AML-193 (cell line): ENCODE measurements around the gene YTHDC2.

Experiments
- DNase-seq, 2 experiments: peaks; one replicate each; lab custom pipeline; 2025; lab: John Stamatoyannopoulos, UW

The YTHDC2 gene

GRCh38 chr5:113520429-113520828 lies 6.9 kb downstream of the YTHDC2 start:
- DNase-seq: no peak

DNA sequence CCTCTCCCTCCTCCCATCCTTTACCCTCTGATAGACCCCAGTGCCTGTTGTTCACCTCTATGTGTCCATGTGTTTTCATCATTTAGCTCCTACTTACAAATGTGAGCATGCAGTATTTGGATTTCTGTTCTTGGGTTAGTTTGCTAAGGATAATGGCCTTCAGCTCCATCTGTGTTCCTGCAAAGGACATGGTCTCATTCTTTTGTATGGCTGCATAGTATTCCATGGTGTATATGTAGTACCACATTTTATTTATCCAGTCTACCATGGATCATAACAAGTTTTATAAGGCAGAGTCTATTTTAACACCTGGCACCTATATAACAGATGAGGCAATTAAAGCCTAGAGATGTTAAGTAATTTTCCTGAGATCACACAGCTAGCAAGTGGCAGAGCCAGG lies 7.4 kb downstream of the YTHDC2 start:
- no peak for DNase-seq

- DNase-seq: no peak
Measured at GRCh38 chr5:113523168-113523567, 9.7 kb downstream of the YTHDC2 start.

DNA sequence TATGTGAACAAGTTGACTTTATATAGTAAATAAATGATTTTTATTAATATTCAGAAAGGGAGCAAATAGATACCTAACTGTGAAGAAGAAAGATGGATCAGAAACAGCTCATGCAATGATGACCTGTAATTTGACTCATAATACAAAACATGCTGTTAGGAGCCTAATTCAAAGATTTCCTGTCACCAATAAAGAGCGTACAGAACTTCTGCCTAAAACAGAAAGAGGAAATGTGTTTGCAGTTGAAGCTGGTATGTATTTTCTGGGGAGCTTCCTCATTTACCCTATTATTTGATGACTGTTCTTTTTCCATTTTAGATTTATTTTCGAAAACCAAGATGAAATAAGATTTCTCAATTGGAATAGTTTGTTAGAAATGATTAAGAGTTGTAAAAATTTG lies 11.4 kb downstream of the YTHDC2 start:
- DNase-seq: peak; percentile 81 to 86

GRCh38 chr5:113526421-113526820 lies 12.9 kb downstream of the YTHDC2 start:
- no peak for DNase-seq

GRCh38 chr5:113527746-113528145 lies 14.3 kb downstream of the YTHDC2 start:
- DNase-seq: no peak

- no peak for DNase-seq
Measured at GRCh38 chr5:113531481-113532159, 18.1 kb downstream of the YTHDC2 start.

DNA sequence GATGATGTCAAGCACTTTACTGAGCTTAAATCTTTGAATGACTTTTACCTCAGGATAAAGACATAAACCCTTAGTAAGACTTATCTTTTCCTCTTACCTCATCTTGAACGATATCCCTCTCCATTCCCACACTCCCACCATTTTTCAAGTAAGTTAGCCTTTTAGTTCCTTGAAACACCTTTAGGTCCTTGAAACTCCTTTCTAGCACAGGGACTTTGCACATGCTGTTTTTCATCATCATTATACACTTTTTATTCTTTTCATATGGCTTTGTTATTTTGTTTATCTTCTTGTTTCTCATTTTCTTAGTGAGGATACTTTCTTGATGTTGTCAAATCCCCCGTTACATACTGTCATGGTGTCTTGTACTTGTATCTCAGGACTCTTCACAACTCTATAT lies 24.8 kb downstream of the YTHDC2 start:
- DNase-seq: no peak

DNA sequence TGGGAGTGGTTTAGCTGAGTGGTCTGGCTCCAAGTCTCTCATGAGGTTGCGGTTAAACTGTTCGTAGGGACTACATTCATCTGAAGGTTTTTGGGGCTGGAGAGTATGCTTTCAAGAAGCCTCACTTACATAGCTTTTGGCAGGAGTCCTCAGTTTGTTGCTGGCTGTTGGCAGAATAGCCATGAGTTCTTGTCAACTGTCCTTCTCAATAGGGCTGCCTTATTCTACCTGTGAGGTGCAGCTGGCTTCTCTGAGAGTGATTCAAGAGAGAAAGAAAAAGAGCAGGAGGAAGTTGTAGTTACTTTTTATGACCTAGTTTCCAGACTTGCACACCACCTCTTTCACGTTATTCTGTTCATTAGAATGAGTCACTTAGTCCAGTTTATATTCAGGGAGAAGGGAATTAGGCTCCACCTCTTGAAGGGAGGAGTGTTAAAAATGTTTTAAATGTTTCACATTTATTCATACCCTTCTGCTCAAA lies 33.2 kb downstream of the YTHDC2 start:
- DNase-seq: no peak

GRCh38 chr5:113548396-113548795 lies 34.9 kb downstream of the YTHDC2 start:
- no peak for DNase-seq

GRCh38 chr5:113552137-113552536 lies 38.6 kb downstream of the YTHDC2 start:
- no peak for DNase-seq

DNA sequence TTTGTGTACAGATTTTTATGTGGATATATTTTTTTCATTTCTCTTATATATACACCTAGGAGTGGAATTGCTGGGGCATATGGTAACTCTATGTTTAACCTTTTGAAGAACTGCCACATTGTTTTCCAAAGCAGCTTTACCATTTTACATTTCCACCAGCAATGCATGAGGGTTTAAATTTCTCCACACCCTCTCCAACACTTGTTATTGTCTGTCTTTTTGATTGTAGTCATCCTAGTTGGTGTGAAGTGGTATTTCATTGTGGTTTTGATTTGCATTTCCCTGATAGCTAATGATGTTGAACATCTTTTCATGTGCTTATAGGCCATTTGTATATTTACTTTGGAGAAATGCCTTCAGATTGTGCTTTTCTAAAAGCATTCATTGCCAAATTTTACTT lies 39.1 kb downstream of the YTHDC2 start:
- DNase-seq: no peak

DNA sequence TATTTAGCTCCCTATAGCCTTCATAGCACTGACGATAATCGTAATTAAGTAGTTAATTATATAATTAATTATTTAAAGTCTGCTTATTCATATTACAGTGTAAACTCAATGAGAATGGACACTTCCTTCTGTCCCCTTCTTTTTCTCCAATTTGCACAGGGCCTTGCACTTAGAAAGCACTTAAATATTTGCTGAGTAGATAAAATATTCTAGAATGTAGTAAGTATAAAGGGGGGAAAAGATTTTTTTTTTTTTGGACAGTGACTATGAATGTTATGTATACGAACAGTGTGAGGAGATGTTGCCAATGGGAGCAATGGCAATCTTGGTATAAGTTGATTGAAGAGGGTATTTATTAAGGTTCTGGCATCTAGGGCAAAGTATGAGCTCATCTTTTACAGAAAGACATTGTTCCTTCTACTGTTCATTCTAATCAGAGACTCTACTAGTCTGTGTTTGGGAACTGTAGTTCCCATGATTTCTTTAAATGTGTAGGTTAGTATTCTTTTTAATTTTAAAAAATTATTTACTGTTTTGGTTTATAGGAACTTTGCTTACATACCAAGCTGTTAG lies 49.4 kb downstream of the YTHDC2 start:
- DNase-seq: no peak

DNA sequence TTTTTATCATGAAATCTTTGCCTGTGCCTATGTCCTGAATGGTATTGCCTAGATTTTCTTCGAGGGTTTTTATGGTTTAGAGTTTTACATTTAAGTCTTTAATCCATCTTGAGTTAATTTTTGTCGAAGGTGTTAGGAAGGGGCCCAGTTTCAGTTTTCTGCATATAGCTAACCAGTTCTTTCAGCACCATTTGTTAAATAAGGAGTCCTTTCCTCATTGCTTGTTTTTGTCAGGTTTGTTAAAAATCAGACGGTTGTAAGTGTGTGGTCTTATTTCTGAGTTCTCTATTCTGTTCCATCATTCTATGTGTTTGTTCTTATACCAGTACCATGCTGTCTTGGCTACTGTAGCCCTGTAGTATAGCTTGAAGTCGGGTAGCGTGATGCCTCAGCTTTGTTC lies 55.9 kb downstream of the YTHDC2 start:
- DNase-seq: no peak

- DNase-seq: no peak
Measured at GRCh38 chr5:113572716-113573115, 59.2 kb downstream of the YTHDC2 start.

DNA sequence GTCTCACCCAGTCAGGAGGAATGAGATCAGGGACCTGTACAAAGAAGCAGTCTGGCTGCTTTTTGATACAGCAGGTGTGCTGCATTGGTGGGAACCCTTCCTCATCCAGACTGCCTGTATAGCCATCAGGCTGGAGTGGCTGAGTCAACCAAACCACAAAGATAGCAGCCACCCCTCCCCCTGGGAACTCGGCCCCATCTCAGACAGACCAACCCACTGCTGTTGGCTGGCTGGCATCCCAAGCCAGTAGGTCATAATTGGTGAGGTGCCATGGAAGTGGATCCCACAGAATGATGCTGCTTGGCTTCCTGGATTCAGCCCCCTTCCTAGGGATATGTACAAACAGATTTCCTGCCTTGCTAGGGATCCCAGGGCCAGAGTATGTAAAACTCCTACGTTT lies 60.9 kb downstream of the YTHDC2 start:
- no peak for DNase-seq

DNA sequence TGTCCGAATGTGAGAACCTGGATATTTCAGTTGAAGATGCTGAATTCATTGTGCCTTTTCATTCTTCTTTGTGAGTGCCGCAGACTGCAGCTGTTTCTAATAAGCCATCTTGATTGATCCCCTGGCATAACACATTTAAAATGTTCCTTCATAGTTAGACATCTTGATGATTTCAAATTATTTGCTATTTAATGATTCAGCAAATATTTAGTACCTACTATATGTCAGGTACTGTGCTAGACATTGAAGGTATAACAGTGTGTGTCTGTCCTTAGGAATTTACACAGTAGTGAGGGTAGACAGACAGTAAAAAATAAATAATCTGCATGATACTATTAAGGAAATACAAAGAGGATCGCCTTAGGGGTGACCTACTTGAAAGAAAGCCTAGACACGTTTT lies 61.6 kb downstream of the YTHDC2 start:
- no peak for DNase-seq

DNA sequence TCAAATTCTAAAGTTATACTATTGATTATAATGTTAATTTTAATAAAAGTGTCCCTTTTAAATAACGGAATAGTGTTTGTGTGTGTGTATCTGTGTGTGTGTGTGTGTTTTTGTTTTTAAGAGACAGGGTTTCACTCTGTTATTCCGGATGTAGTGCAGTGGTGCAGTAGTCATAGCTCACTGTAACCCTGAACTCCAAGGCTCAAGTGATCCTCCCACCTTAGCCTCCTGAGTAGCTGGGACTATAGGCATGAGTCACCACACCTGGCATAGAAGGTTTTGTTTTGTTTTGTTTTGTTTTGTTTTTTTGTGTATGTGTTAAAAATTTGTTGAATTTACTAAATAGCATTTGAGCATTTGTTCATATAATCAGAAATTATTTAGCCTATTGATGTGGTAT lies 64.6 kb downstream of the YTHDC2 start:
- no peak for DNase-seq

- no peak for DNase-seq
Measured at GRCh38 chr5:113581388-113581787, 67.9 kb downstream of the YTHDC2 start.

- DNase-seq: no peak
Measured at GRCh38 chr5:113598150-113598549, 84.7 kb downstream of the YTHDC2 start.

- DNase-seq: no peak
Measured at GRCh38 chr5:113598926-113599325, 85.4 kb downstream of the YTHDC2 start.

GRCh38 chr5:113600255-113600905 lies 86.9 kb downstream of the YTHDC2 start:
- no peak for DNase-seq

GRCh38 chr5:113601423-113601822 lies 87.9 kb downstream of the YTHDC2 start:
- DNase-seq: no peak
